WERI-Rb-1 (cell line): ENCODE measurements around the gene LIAS.

ENCODE experiments used
- DNase-seq: peaks from one replicate; pipeline ENCODE4 v3.0.0-alpha.2; 2020
- H3K27ac ChIP-seq: fragments of 250-450 bp; sonication (Bioruptor Pico); 2 replicates; pipeline ENCODE4 v1.5.1; 2020; ENCODE audit warnings: mild to moderate bottlenecking, moderate library complexity
- H3K27me3 ChIP-seq: fragments of 250-450 bp; sonication (Bioruptor Pico); 2 replicates; pipeline ENCODE4 v1.5.1; 2021; ENCODE audit warnings: mild to moderate bottlenecking, low read depth, moderate library complexity; ENCODE audit not compliant: insufficient read depth, severe bottlenecking
- H3K36me3 ChIP-seq: fragments of 250-450 bp; sonication (Bioruptor Pico); 2 replicates; pipeline ENCODE4 v1.5.1; 2020; ENCODE audit warnings: mild to moderate bottlenecking, moderate library complexity
- H3K4me3 ChIP-seq: 2 replicates; pipeline ENCODE4 v1.5.1; 2011; ENCODE audit warnings: low read depth, mild to moderate bottlenecking, control low read depth, low read length
- H3K9me3 ChIP-seq: fragments of 250-450 bp; sonication (Bioruptor Pico); 2 replicates; pipeline ENCODE4 v1.5.1; 2021; ENCODE audit warnings: mild to moderate bottlenecking, moderate library complexity; ENCODE audit not compliant: severe bottlenecking
- CTCF ChIP-seq: IDR thresholded peaks from 2 replicates; pipeline ENCODE4 v1.5.1; 2011; ENCODE audit warnings: low read depth, mild to moderate bottlenecking, control low read depth, inconsistent platforms, low read length

LIAS gene

GRCh38 chr4:39521253-39521919 is 62.5 kb downstream of the LIAS start:
- Histone ChIP-seq H3K27ac (no peak overlapping the region), H3K27me3 (no peaks in the 10 kb centered on the region), H3K9me3 (no peaks in the 10 kb centered on the region), H3K36me3 (peaks cover 33% of the 10 kb centered on the region), H3K4me3 (no peak overlapping the region)
- no peak for DNase-seq
- TF ChIP-seq CTCF, result no peak

- H3K36me3 ChIP-seq, result peaks cover 35% of the 10 kb centered on the region
- H3K27me3 ChIP-seq, result no peaks in the 10 kb centered on the region
- TF ChIP-seq CTCF, result no peak
- H3K9me3 ChIP-seq, result no peaks in the 10 kb centered on the region
- DNase-seq, result no peak
- H3K27ac ChIP-seq, result no peak overlapping the region
- no peak overlapping the region for H3K4me3 ChIP-seq
Observed at GRCh38 chr4:39522068-39522467, 63.2 kb downstream of the LIAS start.

GRCh38 chr4:39524161-39524957 is 65.5 kb downstream of the LIAS start:
- Histone ChIP-seq H3K9me3 (no peaks in the 10 kb centered on the region), H3K27ac (no peak overlapping the region), H3K27me3 (no peaks in the 10 kb centered on the region), H3K4me3 (no peak overlapping the region), H3K36me3 (peaks cover 17% of the 10 kb centered on the region)
- no peak for TF ChIP-seq CTCF
- no peak for DNase-seq

- H3K36me3 ChIP-seq, result peaks cover 14% of the 10 kb centered on the region
- H3K4me3 ChIP-seq, result peak overlapping the region; percentile 79
- no peak for TF ChIP-seq CTCF
- H3K27ac ChIP-seq, result peak overlapping the region; percentile 87
- DNase-seq, result no peak
- H3K9me3 ChIP-seq, result peaks cover 4% of the 10 kb centered on the region
- H3K27me3 ChIP-seq, result no peaks in the 10 kb centered on the region
Observed at GRCh38 chr4:39525822-39526690, 67.2 kb downstream of the LIAS start.

- peak overlapping the region; percentile 87 for H3K27ac ChIP-seq
- TF ChIP-seq CTCF, result no peak
- H3K36me3 ChIP-seq, result peaks cover 15% of the 10 kb centered on the region
- DNase-seq, result no peak
- peaks cover 4% of the 10 kb centered on the region for H3K9me3 ChIP-seq
- H3K4me3 ChIP-seq, result peak overlapping the region; percentile 79
- H3K27me3 ChIP-seq, result no peaks in the 10 kb centered on the region
Observed at GRCh38 chr4:39526765-39527295, 68.0 kb downstream of the LIAS start.
